DOHH2 (cell line): ENCODE measurements around the gene IPO9.

ENCODE experiments used
- H3F3A ChIP-seq: fragments of 200-600 bp; sonication (generic), shearing (Covaris generic); 2 replicates; pipeline ENCODE4 v1.6.0; 2016; ENCODE audit warnings: antibody characterized with exemption, mild to moderate bottlenecking; ENCODE audit not compliant: control insufficient read depth, insufficient read depth
- H3K27ac ChIP-seq: fragments of 200-600 bp; sonication (generic); 2 replicates; pipeline ENCODE4 v1.5.1; 2014; ENCODE audit warnings: low read depth, mild to moderate bottlenecking, low read length, moderate library complexity
- H3K27me3 ChIP-seq: fragments of 200-600 bp; sonication (generic); 2 replicates; pipeline ENCODE4 v1.6.1; 2014; ENCODE audit warnings: mild to moderate bottlenecking, low read length, mixed read lengths; ENCODE audit not compliant: control insufficient read depth
- H3K36me3 ChIP-seq: fragments of 200-600 bp; sonication (generic); 2 replicates; pipeline ENCODE4 v1.6.1; 2014; ENCODE audit warnings: mild to moderate bottlenecking, low read length, moderate library complexity, mixed read lengths; ENCODE audit not compliant: control insufficient read depth
- H3K4me1 ChIP-seq: fragments of 200-600 bp; sonication (generic); 2 replicates; pipeline ENCODE4 v1.6.1; 2014; ENCODE audit warnings: mild to moderate bottlenecking, low read length, mixed read lengths; ENCODE audit not compliant: control insufficient read depth
- H3K4me2 ChIP-seq: fragments of 200-600 bp; sonication (generic); 2 replicates; pipeline ENCODE4 v1.6.0; 2014; ENCODE audit warnings: mild to moderate bottlenecking, low read length, moderate library complexity
- H3K4me3 ChIP-seq: fragments of 200-600 bp; sonication (generic); 2 replicates; pipeline ENCODE4 v1.5.1; 2014; ENCODE audit warnings: mild to moderate bottlenecking, low read length, mixed read lengths
- H3K79me2 ChIP-seq: fragments of 200-600 bp; sonication (generic); 2 replicates; pipeline ENCODE4 v1.6.1; 2014; ENCODE audit warnings: mild to moderate bottlenecking, low read length, mixed read lengths; ENCODE audit not compliant: control insufficient read depth
- H3K9me2 ChIP-seq: fragments of 200-600 bp; sonication (generic); replicated peaks from 2 replicates; pipeline ENCODE4 v1.6.1; 2014; ENCODE audit warnings: mild to moderate bottlenecking, low read length, mixed read lengths; ENCODE audit not compliant: control insufficient read depth
- H3K9me3 ChIP-seq: fragments of 200-600 bp; sonication (generic); 2 replicates; pipeline ENCODE4 v1.6.1; 2014; ENCODE audit warnings: antibody characterized with exemption, low read length, mixed read lengths; ENCODE audit not compliant: control insufficient read depth, insufficient read depth
- H4K20me1 ChIP-seq: fragments of 200-600 bp; sonication (generic); 2 replicates; pipeline ENCODE4 v1.6.0; 2014; ENCODE audit warnings: low read depth, mild to moderate bottlenecking, antibody characterized with exemption, low read length, moderate library complexity; ENCODE audit not compliant: control insufficient read depth, insufficient read depth
- EZH2phosphoT487 ChIP-seq: fragments of 200-600 bp; sonication (generic); IDR thresholded peaks from 2 replicates; pipeline ENCODE4 v1.6.1; 2017; ENCODE audit warnings: borderline replicate concordance, mild to moderate bottlenecking, antibody characterized with exemption, low read length, moderate library complexity, mixed read lengths
- TF ChIP-seq, protein P1 (sequence below): fragments of 200-600 bp; sonication (generic); IDR thresholded peaks from one replicate; pipeline ENCODE4 v1.5.1; 2014; ENCODE audit warnings: antibody characterized with exemption, mild to moderate bottlenecking, low read depth, low read length; ENCODE audit not compliant: poor library complexity, severe bottlenecking

Gene IPO9

GRCh38 chr1:201918343-201918742 is 89.4 kb downstream of the IPO9 start:
- no peaks in the 10 kb centered on the region for H3K36me3 ChIP-seq
- H4K20me1 ChIP-seq, result no peaks in the 10 kb centered on the region
- H3K79me2 ChIP-seq, result no peaks in the 10 kb centered on the region
- no peak overlapping the region for H3K4me2 ChIP-seq
- H3K9me3 ChIP-seq, result no peaks in the 10 kb centered on the region
- H3K27me3 ChIP-seq, result peaks cover 17% of the 10 kb centered on the region
- no peak overlapping the region for H3K27ac ChIP-seq
- TF ChIP-seq, protein P1, sequence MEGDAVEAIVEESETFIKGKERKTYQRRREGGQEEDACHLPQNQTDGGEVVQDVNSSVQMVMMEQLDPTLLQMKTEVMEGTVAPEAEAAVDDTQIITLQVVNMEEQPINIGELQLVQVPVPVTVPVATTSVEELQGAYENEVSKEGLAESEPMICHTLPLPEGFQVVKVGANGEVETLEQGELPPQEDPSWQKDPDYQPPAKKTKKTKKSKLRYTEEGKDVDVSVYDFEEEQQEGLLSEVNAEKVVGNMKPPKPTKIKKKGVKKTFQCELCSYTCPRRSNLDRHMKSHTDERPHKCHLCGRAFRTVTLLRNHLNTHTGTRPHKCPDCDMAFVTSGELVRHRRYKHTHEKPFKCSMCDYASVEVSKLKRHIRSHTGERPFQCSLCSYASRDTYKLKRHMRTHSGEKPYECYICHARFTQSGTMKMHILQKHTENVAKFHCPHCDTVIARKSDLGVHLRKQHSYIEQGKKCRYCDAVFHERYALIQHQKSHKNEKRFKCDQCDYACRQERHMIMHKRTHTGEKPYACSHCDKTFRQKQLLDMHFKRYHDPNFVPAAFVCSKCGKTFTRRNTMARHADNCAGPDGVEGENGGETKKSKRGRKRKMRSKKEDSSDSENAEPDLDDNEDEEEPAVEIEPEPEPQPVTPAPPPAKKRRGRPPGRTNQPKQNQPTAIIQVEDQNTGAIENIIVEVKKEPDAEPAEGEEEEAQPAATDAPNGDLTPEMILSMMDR, result no peak
- no peak for TF ChIP-seq EZH2phosphoT487
- H3K4me1 ChIP-seq, result no peaks in the 10 kb centered on the region
- no peaks in the 10 kb centered on the region for H3K9me2 ChIP-seq
- no peaks in the 10 kb centered on the region for H3F3A ChIP-seq
- no peak overlapping the region for H3K4me3 ChIP-seq

DNA sequence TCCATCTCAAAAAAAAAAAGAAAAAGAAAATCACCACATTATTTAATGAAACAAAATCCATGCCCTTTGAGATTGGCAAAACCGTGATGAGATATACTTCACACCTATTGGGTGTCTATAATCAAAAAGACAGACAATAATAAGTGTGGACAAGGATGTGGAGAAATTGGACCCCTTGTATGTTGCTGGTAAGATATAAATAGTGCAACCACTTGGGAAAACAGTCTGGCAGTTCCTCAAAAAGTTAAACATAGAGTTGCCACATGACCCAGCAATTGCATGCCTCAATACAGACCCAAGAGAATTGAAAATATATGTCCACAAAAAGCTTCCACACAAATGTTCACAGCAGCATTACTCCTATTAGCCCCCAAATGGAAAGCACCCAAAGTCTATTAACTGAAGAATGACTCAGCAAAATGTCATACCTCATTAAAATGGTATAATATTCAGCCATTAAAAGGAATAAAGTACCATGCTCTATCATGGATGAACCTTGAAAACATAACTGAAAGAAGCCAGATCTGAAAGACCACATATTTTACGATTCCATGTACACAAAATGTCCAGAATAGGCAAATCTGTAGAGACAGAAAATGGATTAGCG is 93.1 kb downstream of the IPO9 start:
- no peaks in the 10 kb centered on the region for H3K36me3 ChIP-seq
- TF ChIP-seq, protein P1, result no peak
- TF ChIP-seq EZH2phosphoT487, result no peak
- no peaks in the 10 kb centered on the region for H3K4me1 ChIP-seq
- no peak overlapping the region for H3K27ac ChIP-seq
- no peaks in the 10 kb centered on the region for H3F3A ChIP-seq
- peaks cover 8% of the 10 kb centered on the region for H3K27me3 ChIP-seq
- no peaks in the 10 kb centered on the region for H3K9me2 ChIP-seq
- no peaks in the 10 kb centered on the region for H3K9me3 ChIP-seq
- no peak overlapping the region for H3K4me2 ChIP-seq
- H3K79me2 ChIP-seq, result no peaks in the 10 kb centered on the region
- H4K20me1 ChIP-seq, result no peaks in the 10 kb centered on the region
- H3K4me3 ChIP-seq, result no peak overlapping the region

DNA sequence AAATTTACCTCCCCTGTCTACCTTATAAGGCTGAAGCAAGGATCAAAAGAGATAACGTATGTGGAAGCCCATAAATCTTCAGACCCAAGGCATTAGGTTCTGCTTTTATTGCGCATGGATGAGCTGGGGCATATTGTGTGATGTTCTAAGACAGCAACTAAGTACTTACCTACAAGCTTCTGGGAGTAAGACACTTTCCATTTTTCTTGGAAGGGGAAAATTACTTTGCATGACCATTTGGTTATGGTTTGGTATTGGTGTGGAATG is 96.3 kb downstream of the IPO9 start:
- no peaks in the 10 kb centered on the region for H4K20me1 ChIP-seq
- no peak overlapping the region for H3K27ac ChIP-seq
- H3K36me3 ChIP-seq, result no peaks in the 10 kb centered on the region
- no peak overlapping the region for H3K4me3 ChIP-seq
- no peaks in the 10 kb centered on the region for H3K9me3 ChIP-seq
- peaks cover 5% of the 10 kb centered on the region; the same call in 1 of the 2 replicates for H3K27me3 ChIP-seq
- no peak overlapping the region for H3K4me2 ChIP-seq
- TF ChIP-seq EZH2phosphoT487, result no peak
- TF ChIP-seq, protein P1, result no peak
- no peaks in the 10 kb centered on the region for H3F3A ChIP-seq
- no peaks in the 10 kb centered on the region for H3K4me1 ChIP-seq
- no peaks in the 10 kb centered on the region for H3K9me2 ChIP-seq
- H3K79me2 ChIP-seq, result no peaks in the 10 kb centered on the region
